A375 (cell line): Measurements from ENCODE around the gene PIWIL4. TPM values are rescaled to one million over a fixed set of nuclear protein-coding genes. Genes with fewer than 3 reads are reported as not detected.

ENCODE experiments used
- total RNA-seq: library from RNA; depleted of rRNA; stranded (reverse); fragments of >200 nt; shearing (Covaris generic); gene quantifications from 2 replicates; pipeline ENCODE4 v1.2.3, GENCODE V29; 2014; rRNA removed

PIWIL4 gene
- not detected in 2 replicates for total RNA-seq

DNA sequence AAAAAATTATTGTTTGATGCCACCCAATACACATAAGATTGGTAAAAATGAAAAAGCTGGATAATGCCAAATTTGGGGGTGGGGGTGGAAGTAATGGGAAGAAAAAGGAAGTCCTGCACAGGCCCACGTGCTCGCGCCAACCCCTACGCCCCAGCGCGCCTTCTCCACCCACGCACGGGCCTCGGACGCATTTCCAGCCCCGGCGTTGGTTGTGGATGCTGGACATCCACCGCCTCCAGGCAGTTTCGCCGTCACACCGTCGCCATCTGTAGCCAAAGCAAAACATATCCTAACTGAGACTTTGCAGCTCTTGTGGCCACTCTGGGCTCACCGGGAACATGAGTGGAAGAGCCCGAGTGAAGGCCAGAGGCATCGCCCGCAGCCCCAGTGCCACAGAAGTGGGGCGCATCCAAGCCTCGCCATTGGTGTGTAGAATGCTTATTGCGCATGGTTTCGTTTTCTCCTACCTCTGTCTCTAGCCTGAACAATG is at the start of gene PIWIL4:
TSS of gene PIWIL4 (plus strand) at position 188 of the 490 bp plus-strand sequence. CDS start at position 339, 151 bp downstream.

DNA sequence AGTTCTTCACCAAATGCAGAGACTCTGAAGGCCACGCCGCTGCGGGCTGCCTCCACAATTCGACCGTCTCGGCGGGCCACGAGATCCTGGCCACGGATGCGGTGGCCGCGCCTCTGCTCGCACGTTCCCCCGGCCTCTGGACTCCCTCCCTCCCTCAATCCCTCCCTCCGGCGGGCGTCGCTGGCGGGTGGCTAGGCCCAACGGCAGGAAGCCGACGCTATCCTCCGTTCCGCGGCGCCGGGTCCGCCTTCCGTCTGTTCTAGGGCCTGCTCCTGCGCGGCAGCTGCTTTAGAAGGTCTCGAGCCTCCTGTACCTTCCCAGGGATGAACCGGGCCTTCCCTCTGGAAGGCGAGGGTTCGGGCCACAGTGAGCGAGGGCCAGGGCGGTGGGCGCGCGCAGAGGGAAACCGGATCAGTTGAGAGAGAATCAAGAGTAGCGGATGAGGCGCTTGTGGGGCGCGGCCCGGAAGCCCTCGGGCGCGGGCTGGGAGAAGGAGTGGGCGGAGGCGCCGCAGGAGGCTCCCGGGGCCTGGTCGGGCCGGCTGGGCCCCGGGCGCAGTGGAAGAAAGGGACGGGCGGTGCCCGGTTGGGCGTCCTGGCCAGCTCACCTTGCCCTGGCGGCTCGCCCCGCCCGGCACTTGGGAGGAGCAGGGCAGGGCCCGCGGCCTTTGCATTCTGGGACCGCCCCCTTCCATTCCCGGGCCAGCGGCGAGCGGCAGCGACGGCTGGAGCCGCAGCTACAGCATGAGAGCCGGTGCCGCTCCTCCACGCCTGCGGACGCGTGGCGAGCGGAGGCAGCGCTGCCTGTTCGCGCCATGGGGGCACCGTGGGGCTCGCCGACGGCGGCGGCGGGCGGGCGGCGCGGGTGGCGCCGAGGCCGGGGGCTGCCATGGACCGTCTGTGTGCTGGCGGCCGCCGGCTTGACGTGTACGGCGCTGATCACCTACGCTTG is 23.2 kb upstream of the PIWIL4 start, which contains the start of gene FUT4:
TSS of gene FUT4 (plus strand) at position 227 of the 951 bp plus-strand sequence. CDS start at position 440, 213 bp downstream.

Other genes starting within 250 kb of the PIWIL4 start
- 0.08 TPM in 1 of 2 replicates, not detected in the other for gene GPR83, start 165.9 kb upstream of the PIWIL4 start, total RNA-seq
- gene MRE11, start 73.5 kb upstream of the PIWIL4 start, total RNA-seq = 26.3 and 27.4 TPM in 2 replicates
- gene ANKRD49, start 73.4 kb upstream of the PIWIL4 start, total RNA-seq = 9.3 and 20.6 TPM in 2 replicates
- not detected in 2 replicates for gene C11orf97, start 54.9 kb upstream of the PIWIL4 start, total RNA-seq
- gene FUT4, start 23.4 kb upstream of the PIWIL4 start, total RNA-seq = not detected in 2 replicates
- gene AMOTL1, start 201.0 kb downstream of the PIWIL4 start, total RNA-seq = 86.9 and 90.9 TPM in 2 replicates